IPS DF 6.9 (cell line): Measurements from ENCODE around the gene FRMD4A.

ENCODE experiments used
- DNase-seq: peaks from one replicate; pipeline ENCODE4 v3.0.0-alpha.2; 2013; ENCODE audit warnings: low read depth, low spot score
- H3K27ac ChIP-seq: one replicate; pipeline ENCODE4 v1.5.1; 2013; ENCODE audit warnings: low read length, control low read depth
- H3K27me3 ChIP-seq: 2 replicates; pipeline ENCODE4 v1.6.1; 2013; ENCODE audit warnings: mild to moderate bottlenecking, low read length; ENCODE audit not compliant: control insufficient read depth, insufficient read depth
- H3K36me3 ChIP-seq: 2 replicates; pipeline ENCODE4 v1.6.1; 2013; ENCODE audit warnings: low read length; ENCODE audit not compliant: control insufficient read depth, insufficient read depth
- H3K4me1 ChIP-seq: 2 replicates; pipeline ENCODE4 v1.6.1; 2013; ENCODE audit warnings: low read length; ENCODE audit not compliant: control insufficient read depth, insufficient read depth
- H3K4me3 ChIP-seq: 2 replicates; pipeline ENCODE4 v1.5.1; 2013; ENCODE audit warnings: mild to moderate bottlenecking, low read length
- H3K9me3 ChIP-seq: 2 replicates; pipeline ENCODE4 v1.6.1; 2013; ENCODE audit warnings: low read length, inconsistent platforms; ENCODE audit not compliant: control insufficient read depth, insufficient read depth
- WGBS: extraction: QIAGEN DNeasy Blood & Tissue Kit; methylation state at CpG from one replicate; pipeline ENCODE4 v1.1.7; 2013; ENCODE audit warnings: mixed read lengths, missing lambda C conversion rate; ENCODE audit not compliant: insufficient read length, insufficient coverage; 5-methylcytosine and 5-hydroxymethylcytosine counted together

The FRMD4A gene

GRCh38 chr10:13630231-13630630 lies 700.5 kb downstream of the FRMD4A start:
- DNase-seq, result no peak
- Histone ChIP-seq H3K9me3 (no peaks in the 10 kb centered on the region), H3K27ac (no peak overlapping the region), H3K27me3 (no peaks in the 10 kb centered on the region), H3K4me1 (no peaks in the 10 kb centered on the region; the same call in 1 of the 2 replicates), H3K36me3 (no peaks in the 10 kb centered on the region), H3K4me3 (no peak overlapping the region)

GRCh38 chr10:13629116-13629515 lies 701.6 kb downstream of the FRMD4A start:
- no peak overlapping the region for H3K4me3 ChIP-seq
- no peaks in the 10 kb centered on the region for H3K9me3 ChIP-seq
- no CpG with 5 or more reads among the region's 2 CpGs for WGBS
- H3K27me3 ChIP-seq, result no peaks in the 10 kb centered on the region
- no peaks in the 10 kb centered on the region for H3K36me3 ChIP-seq
- no peak for DNase-seq
- no peaks in the 10 kb centered on the region; the same call in 1 of the 2 replicates for H3K4me1 ChIP-seq
- H3K27ac ChIP-seq, result no peak overlapping the region

- Histone ChIP-seq H3K36me3 (no peaks in the 10 kb centered on the region), H3K27ac (no peak overlapping the region), H3K4me3 (no peak overlapping the region), H3K9me3 (no peaks in the 10 kb centered on the region), H3K27me3 (no peaks in the 10 kb centered on the region), H3K4me1 (no peaks in the 10 kb centered on the region; the same call in 1 of the 2 replicates)
- no peak for DNase-seq
- 100% methylated on average over 1 of the region's 7 CpGs for WGBS
Measured at GRCh38 chr10:13628661-13629060, 702.1 kb downstream of the FRMD4A start.

- no CpG with 5 or more reads among the region's 7 CpGs for WGBS
- no peak for DNase-seq
- Histone ChIP-seq H3K27me3 (no peaks in the 10 kb centered on the region), H3K27ac (no peak overlapping the region), H3K4me1 (no peaks in the 10 kb centered on the region; the same call in 1 of the 2 replicates), H3K36me3 (no peaks in the 10 kb centered on the region), H3K9me3 (no peaks in the 10 kb centered on the region), H3K4me3 (no peak overlapping the region)
Measured at GRCh38 chr10:13627459-13628310, 703.0 kb downstream of the FRMD4A start.

- DNase-seq, result no peak
- Histone ChIP-seq H3K9me3 (no peaks in the 10 kb centered on the region), H3K4me3 (no peak overlapping the region), H3K4me1 (no peaks in the 10 kb centered on the region; the same call in 1 of the 2 replicates), H3K27me3 (no peaks in the 10 kb centered on the region), H3K36me3 (no peaks in the 10 kb centered on the region), H3K27ac (no peak overlapping the region)
- no CpG with 5 or more reads among the region's 1 CpG for WGBS
Measured at GRCh38 chr10:13624630-13625029, 706.1 kb downstream of the FRMD4A start.

- no peaks in the 10 kb centered on the region for H3K27me3 ChIP-seq
- no peaks in the 10 kb centered on the region for H3K9me3 ChIP-seq
- H3K4me3 ChIP-seq, result no peak overlapping the region
- H3K36me3 ChIP-seq, result no peaks in the 10 kb centered on the region
- H3K4me1 ChIP-seq, result no peaks in the 10 kb centered on the region
- no peak for DNase-seq
- WGBS, result no CpG with 5 or more reads among the region's 2 CpGs
- H3K27ac ChIP-seq, result no peak overlapping the region
Measured at GRCh38 chr10:13621931-13622330, 708.8 kb downstream of the FRMD4A start.

- no peak for DNase-seq
- no CpG with 5 or more reads among the region's 4 CpGs for WGBS
- Histone ChIP-seq H3K27ac (no peak overlapping the region), H3K36me3 (no peaks in the 10 kb centered on the region), H3K27me3 (no peaks in the 10 kb centered on the region), H3K4me3 (no peak overlapping the region), H3K4me1 (no peaks in the 10 kb centered on the region), H3K9me3 (no peaks in the 10 kb centered on the region)
Measured at GRCh38 chr10:13617116-13617515, 713.6 kb downstream of the FRMD4A start.

- no peaks in the 10 kb centered on the region for H3K9me3 ChIP-seq
- no peak overlapping the region for H3K4me3 ChIP-seq
- no peaks in the 10 kb centered on the region for H3K36me3 ChIP-seq
- no peaks in the 10 kb centered on the region for H3K27me3 ChIP-seq
- DNase-seq, result peak; percentile 25
- no CpG with 5 or more reads among the region's 7 CpGs for WGBS
- H3K4me1 ChIP-seq, result no peaks in the 10 kb centered on the region
- H3K27ac ChIP-seq, result no peak overlapping the region
Measured at GRCh38 chr10:13615650-13616300, 714.9 kb downstream of the FRMD4A start.

- Histone ChIP-seq H3K27ac (no peak overlapping the region), H3K4me1 (no peaks in the 10 kb centered on the region), H3K9me3 (no peaks in the 10 kb centered on the region), H3K27me3 (no peaks in the 10 kb centered on the region), H3K4me3 (no peak overlapping the region), H3K36me3 (no peaks in the 10 kb centered on the region; the same call in 1 of the 2 replicates)
- peak; percentile 9 for DNase-seq
- no CpG with 5 or more reads among the region's 8 CpGs for WGBS
Measured at GRCh38 chr10:13614530-13615332, 716.0 kb downstream of the FRMD4A start.

- WGBS, result no CpG with 5 or more reads among the region's 5 CpGs
- no peaks in the 10 kb centered on the region; the same call in 1 of the 2 replicates for H3K36me3 ChIP-seq
- H3K27ac ChIP-seq, result no peak overlapping the region
- no peaks in the 10 kb centered on the region for H3K27me3 ChIP-seq
- no peak for DNase-seq
- no peaks in the 10 kb centered on the region for H3K4me1 ChIP-seq
- no peaks in the 10 kb centered on the region for H3K9me3 ChIP-seq
- H3K4me3 ChIP-seq, result no peak overlapping the region
Measured at GRCh38 chr10:13613519-13613918, 717.2 kb downstream of the FRMD4A start.
